Aorta (tissue), 5 donors: ENCODE results near the gene PCED1B. TPM values are rescaled to one million over a fixed set of nuclear protein-coding genes. Genes with fewer than 3 reads are reported as not detected.

Experiments
- ATAC-seq: fragments of 200-7000 bp; cut with Tn5 transposase; one replicate; pipeline ENCODE4 v1.9.1; 2022; ENCODE audit warnings: moderate library complexity; ENCODE audit not compliant: low FRiP score
- DNase-seq, 2 donors: peaks; one replicate each; pipeline ENCODE4 v3.0.0-alpha.2; 2020
- H3K27ac ChIP-seq, 2 donors: one replicate each; pipeline ENCODE4 v1.5.1; 2013; ENCODE audit warnings: low read length in 2 of 2, mild to moderate bottlenecking in 2 of 2, moderate library complexity in 2 of 2, control low read depth in 1 of 2, inconsistent platforms in 1 of 2, low read depth in 1 of 2
- H3K27me3 ChIP-seq, 2 donors: one replicate each; pipeline ENCODE4 v1.6.1; 2013; ENCODE audit warnings: control low read depth in 1 of 2, low read length in 1 of 2, mild to moderate bottlenecking in 1 of 2, moderate library complexity in 1 of 2; ENCODE audit not compliant: insufficient read depth in 2 of 2, control insufficient read depth in 1 of 2
- H3K36me3 ChIP-seq, 2 donors: one replicate each; pipeline ENCODE4 v1.6.1; 2013; ENCODE audit warnings: control low read depth in 1 of 2, low read length in 1 of 2, mild to moderate bottlenecking in 1 of 2; ENCODE audit not compliant: insufficient read depth in 2 of 2, control insufficient read depth in 1 of 2
- H3K4me1 ChIP-seq, 2 donors: one replicate each; pipeline ENCODE4 v1.6.1; 2013; ENCODE audit warnings: low read length in 2 of 2, control low read depth in 1 of 2, mild to moderate bottlenecking in 1 of 2, moderate library complexity in 1 of 2; ENCODE audit not compliant: insufficient read depth in 2 of 2, control insufficient read depth in 1 of 2
- H3K4me3 ChIP-seq, 2 donors: one replicate each; pipeline ENCODE4 v1.5.1; 2013; ENCODE audit warnings: low read length in 2 of 2, control low read depth in 1 of 2, mild to moderate bottlenecking in 1 of 2
- H3K9me3 ChIP-seq: one replicate; pipeline ENCODE4 v1.6.1; 2013; ENCODE audit warnings: mild to moderate bottlenecking, low read length; ENCODE audit not compliant: control insufficient read depth
- WGBS, 2 donors: extraction: QIAGEN DNeasy Blood & Tissue Kit; methylation state at CpG; one replicate each; pipeline ENCODE4 v1.1.7; 2013; 5-methylcytosine and 5-hydroxymethylcytosine counted together
- intact Hi-C, 2 donors: fragments of 100-400 bp; cut with DNase I; formaldehyde crosslinking; loops; one replicate each; pipeline versions ENCODE4 v1.14.2 to v1.15.0; 2022
- polyA plus RNA-seq, 2 donors: library from polyadenylated mRNA; stranded (reverse); fragments of 200-250 nt; gene quantifications; one replicate each; pipeline ENCODE4 v1.2.3, GENCODE V29; 2013
- total RNA-seq, 2 donors: library from RNA; stranded (reverse); fragmentation: NEBNext Ultra II Directional; extraction: Animal tissue kit (Norgen Biotek cat#: 25700); gene quantifications; one replicate each; pipeline ENCODE4 v1.2.1, GENCODE V29; 2021
- donor health status: healthy with polysubstance abuse.
- donor health status: Bipolar disorder and iron deficiency.
- donor health status: DM: no; HTN: no; CAD: no.
- donor health status: DM: no; HTN: no; CAD: no.
- donor health status: DM: yes; HTN: yes; CAD: no.

Gene PCED1B
- total and polyA plus RNA-seq, 4 donors, result 2.0 to 12.6 (median 11.6) TPM

DNA sequence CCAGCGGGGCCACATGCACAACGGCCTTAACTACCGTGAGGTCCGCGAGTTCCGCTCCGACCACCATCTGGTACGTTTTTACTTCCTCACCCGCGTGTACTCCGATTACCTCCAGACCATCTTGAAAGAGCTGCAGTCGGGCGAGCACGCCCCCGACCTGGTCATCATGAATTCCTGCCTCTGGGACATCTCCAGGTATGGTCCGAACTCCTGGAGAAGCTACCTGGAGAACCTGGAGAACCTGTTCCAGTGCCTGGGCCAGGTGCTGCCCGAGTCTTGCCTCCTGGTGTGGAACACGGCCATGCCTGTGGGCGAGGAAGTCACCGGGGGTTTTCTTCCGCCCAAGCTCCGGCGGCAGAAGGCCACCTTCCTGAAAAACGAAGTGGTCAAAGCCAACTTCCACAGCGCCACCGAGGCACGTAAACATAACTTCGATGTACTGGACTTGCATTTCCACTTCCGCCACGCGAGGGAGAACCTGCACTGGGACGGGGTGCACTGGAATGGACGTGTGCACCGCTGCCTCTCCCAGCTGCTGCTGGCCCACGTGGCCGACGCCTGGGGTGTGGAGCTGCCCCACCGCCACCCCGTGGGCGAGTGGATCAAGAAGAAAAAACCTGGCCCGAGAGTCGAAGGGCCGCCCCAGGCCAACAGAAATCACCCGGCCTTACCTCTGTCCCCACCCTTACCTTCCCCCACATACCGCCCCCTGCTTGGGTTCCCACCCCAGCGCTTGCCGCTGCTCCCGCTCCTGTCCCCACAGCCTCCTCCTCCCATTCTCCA, 156.0 kb downstream of the PCED1B start:
- 97 to 98% methylated on average over 48 of the region's 48 CpGs for WGBS, 2 donors
- H3K9me3 ChIP-seq, result no peaks in the 10 kb centered on the region
- no peaks in the 10 kb centered on the region for H3K36me3 ChIP-seq
- no peaks in the 10 kb centered on the region for H3K27me3 ChIP-seq
- no peak overlapping the region for H3K27ac ChIP-seq
- intact Hi-C loops, result no loop called here
- ATAC-seq, result no peak
- no peaks in the 10 kb centered on the region for H3K4me1 ChIP-seq
- H3K4me3 ChIP-seq, result no peak overlapping the region
- DNase-seq, result no peak

DNA sequence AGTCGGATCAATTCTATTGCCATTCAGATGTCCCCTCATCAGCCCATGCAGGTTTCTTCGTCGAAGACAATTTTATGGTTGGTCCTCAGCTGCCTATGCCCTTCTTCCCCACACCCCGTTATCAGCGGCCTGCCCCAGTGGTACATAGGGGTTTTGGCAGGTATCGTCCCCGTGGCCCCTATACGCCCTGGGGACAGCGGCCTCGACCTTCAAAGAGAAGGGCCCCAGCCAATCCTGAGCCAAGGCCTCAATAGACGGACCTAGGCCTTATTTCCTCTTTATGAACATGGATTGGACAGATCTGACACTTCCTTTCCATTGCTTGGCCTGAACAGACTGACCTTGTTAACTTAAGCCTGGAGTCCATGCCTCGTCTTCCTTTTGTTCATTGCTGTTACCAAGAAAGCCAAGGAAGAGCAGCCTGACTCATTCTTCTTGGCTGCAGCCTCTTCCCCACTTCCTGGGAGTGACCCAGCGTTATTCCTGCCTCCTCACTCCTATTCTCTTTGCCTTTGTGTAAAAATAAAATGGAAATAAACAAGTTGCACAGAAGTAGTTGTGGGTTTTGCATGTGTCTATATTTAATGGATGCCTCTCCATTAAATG, 156.8 kb downstream of the PCED1B start:
- no peak overlapping the region for H3K4me3 ChIP-seq
- no peaks in the 10 kb centered on the region for H3K4me1 ChIP-seq
- H3K36me3 ChIP-seq, result no peaks in the 10 kb centered on the region
- ATAC-seq (no peak), DNase-seq (no peak)
- H3K27me3 ChIP-seq, result no peaks in the 10 kb centered on the region
- no peak overlapping the region for H3K27ac ChIP-seq
- intact Hi-C loops, result no loop called here
- no peaks in the 10 kb centered on the region for H3K9me3 ChIP-seq
- WGBS, 2 donors, result 91 to 93% methylated on average over 13 of the region's 13 CpGs

DNA sequence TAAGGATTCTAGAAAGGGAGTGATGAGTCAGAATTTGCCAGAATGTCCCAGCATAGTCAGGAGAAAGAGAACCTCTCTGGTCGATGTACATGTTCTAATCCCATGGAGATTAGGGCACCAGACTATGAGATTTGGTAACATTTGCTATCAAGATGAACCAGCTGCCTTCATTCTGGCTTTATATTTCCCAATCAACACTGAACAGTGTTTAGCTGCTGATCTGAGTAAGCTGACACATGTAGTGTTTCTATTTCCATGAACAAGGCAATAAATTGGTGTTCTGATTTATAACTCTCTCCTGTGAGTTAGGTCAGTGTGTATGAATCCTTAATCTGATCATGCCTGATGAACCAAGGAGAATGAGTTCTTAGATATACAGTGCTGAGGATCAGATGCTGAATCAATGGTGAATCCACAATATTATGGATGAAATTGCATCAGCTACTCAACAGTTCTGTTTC, 158.4 kb downstream of the PCED1B start:
- H3K4me1 ChIP-seq, result no peaks in the 10 kb centered on the region
- H3K27me3 ChIP-seq, result no peaks in the 10 kb centered on the region
- intact Hi-C loops, result no loop called here
- H3K9me3 ChIP-seq, result no peaks in the 10 kb centered on the region
- no peak for DNase-seq
- no peaks in the 10 kb centered on the region for H3K36me3 ChIP-seq
- no peak for ATAC-seq
- no peak overlapping the region for H3K4me3 ChIP-seq
- WGBS, 2 donors, result 65 to 73% methylated on average over 1 of the region's 1 CpG
- no peak overlapping the region for H3K27ac ChIP-seq

DNA sequence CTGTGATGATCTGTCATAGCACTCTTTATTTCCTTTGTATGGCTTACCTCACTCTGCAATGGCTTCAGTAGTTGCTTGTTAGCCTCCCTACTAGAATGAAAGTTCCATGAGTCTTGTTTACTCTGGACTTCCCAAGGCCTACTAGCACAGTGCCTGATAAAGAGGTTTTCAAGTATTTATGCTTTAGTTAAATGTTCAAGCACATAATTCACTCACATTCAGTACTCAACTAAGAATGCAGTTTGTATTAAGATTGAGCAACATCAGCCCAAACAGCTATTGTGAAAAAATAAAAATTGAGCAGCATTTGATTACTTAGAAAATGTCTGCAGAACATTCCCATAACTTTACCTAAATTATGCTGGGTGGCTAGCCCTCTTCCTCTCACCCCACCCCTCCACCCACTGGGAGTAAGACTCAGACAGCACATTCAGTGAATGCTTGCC, 159.3 kb downstream of the PCED1B start:
- Histone ChIP-seq H3K36me3 (no peaks in the 10 kb centered on the region), H3K4me3 (no peak overlapping the region), H3K9me3 (no peaks in the 10 kb centered on the region), H3K4me1 (no peaks in the 10 kb centered on the region), H3K27ac (no peak overlapping the region), H3K27me3 (no peaks in the 10 kb centered on the region)
- no peak for ATAC-seq
- no peak for DNase-seq
- intact Hi-C loops, result no loop called here

DNA sequence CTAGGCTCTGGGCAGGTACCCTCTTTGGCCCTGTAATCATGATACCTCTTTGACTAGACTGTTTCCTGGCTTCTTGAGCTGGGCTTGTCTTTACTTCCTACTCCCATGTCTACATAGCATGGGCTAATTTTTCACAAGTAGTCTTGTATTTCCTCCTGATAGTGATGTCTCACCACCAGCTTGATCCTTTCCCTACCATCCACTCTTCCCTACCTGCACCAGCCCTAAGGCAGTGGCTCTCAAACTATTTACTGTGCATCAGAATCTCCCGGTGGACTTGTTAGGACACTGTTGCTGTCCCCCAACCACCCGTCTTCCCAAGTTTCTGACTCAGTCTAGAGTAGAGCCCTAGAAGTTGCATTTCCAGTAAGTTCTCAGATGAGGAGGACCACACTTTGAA, 163.0 kb downstream of the PCED1B start:
- no peaks in the 10 kb centered on the region for H3K9me3 ChIP-seq
- intact Hi-C loops, result no loop called here
- ATAC-seq, result no peak
- WGBS, 2 donors, result 92 to 93% methylated on average over 2 of the region's 2 CpGs
- H3K27me3 ChIP-seq, result no peaks in the 10 kb centered on the region
- H3K27ac ChIP-seq, result no peak overlapping the region
- DNase-seq, result no peak
- no peaks in the 10 kb centered on the region for H3K36me3 ChIP-seq
- H3K4me1 ChIP-seq, result no peaks in the 10 kb centered on the region
- H3K4me3 ChIP-seq, result no peak overlapping the region

DNA sequence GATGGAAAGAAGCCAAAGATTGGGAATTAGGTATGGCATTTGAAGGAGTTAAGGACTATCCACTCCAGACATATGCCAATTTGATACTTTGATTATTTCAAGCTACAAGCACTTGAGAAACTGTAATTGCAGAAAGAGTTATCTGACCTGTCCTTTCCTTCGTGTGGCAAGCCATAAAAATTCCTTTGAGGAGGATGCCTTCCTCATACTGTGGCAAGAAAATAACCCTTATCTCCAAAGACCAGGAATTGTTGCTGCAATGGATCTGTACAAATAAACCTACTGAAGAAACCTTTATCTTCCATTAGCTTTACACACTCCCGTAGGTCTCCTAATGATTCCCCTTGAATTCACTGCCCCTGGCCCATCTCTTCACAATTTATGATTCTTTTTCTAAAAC, 165.4 kb downstream of the PCED1B start:
- no peaks in the 10 kb centered on the region for H3K9me3 ChIP-seq
- H3K36me3 ChIP-seq, result no peaks in the 10 kb centered on the region
- no peaks in the 10 kb centered on the region for H3K27me3 ChIP-seq
- no peak overlapping the region for H3K4me3 ChIP-seq
- ATAC-seq (no peak), DNase-seq (no peak)
- 76 to 78% methylated on average over 2 of the region's 2 CpGs for WGBS, 2 donors
- H3K4me1 ChIP-seq, result no peaks in the 10 kb centered on the region
- no peak overlapping the region for H3K27ac ChIP-seq
- intact Hi-C loops, result no loop called here

- 82 to 93% methylated on average over 2 of the region's 2 CpGs for WGBS, 2 donors
- H3K36me3 ChIP-seq, result no peaks in the 10 kb centered on the region
- ATAC-seq, result no peak
- H3K27me3 ChIP-seq, result no peaks in the 10 kb centered on the region
- H3K4me3 ChIP-seq, result no peak overlapping the region
- intact Hi-C loops, result no loop called here
- H3K4me1 ChIP-seq, result no peaks in the 10 kb centered on the region
- H3K9me3 ChIP-seq, result no peaks in the 10 kb centered on the region
- DNase-seq, result no peak
- H3K27ac ChIP-seq, result no peak overlapping the region
Observed at GRCh38 chr12:47245623-47246022, 166.2 kb downstream of the PCED1B start.

DNA sequence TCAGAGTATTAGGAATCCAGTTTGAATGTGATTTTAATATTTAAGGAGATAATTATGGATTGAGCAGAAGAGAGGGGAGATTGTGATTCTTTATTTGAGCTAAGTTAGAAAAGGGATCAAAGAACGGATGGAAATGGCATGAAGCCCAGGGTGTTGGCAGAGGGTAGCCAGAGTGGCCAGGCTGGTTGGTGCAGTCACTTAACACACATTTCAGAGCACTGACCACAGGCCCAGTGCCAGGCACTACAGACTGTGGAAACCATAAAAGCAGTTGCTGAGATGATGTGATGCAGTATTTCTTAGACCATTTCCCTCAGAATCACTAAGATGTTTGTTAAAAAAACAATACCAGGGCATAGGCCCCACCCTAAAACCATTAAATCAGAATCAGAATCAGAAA, 168.0 kb downstream of the PCED1B start:
- no peak for DNase-seq
- WGBS, 2 donors, result 7% methylated on average over 1 of the region's 1 CpG
- no peaks in the 10 kb centered on the region for H3K4me1 ChIP-seq
- H3K36me3 ChIP-seq, result no peaks in the 10 kb centered on the region
- H3K9me3 ChIP-seq, result no peaks in the 10 kb centered on the region
- intact Hi-C loops, result no loop called here
- H3K4me3 ChIP-seq, result no peak overlapping the region
- no peak overlapping the region for H3K27ac ChIP-seq
- no peaks in the 10 kb centered on the region for H3K27me3 ChIP-seq
- no peak for ATAC-seq

GRCh38 chr12:47249082-47249481, 169.7 kb downstream of the PCED1B start:
- H3K36me3 ChIP-seq, result no peaks in the 10 kb centered on the region
- H3K27me3 ChIP-seq, result no peaks in the 10 kb centered on the region
- H3K4me3 ChIP-seq, result no peak overlapping the region
- no peaks in the 10 kb centered on the region for H3K4me1 ChIP-seq
- ATAC-seq (no peak), DNase-seq (no peak)
- no peaks in the 10 kb centered on the region for H3K9me3 ChIP-seq
- intact Hi-C loops, result no loop called here
- no peak overlapping the region for H3K27ac ChIP-seq
- WGBS, 2 donors, result 57 to 60% methylated on average over 4 of the region's 4 CpGs
